Measurements from ENCODE around the gene LIN7A.

GRCh38 chr12:80807640-80808288 is 130.0 kb downstream of the LIN7A start:
- TF ChIP-seq CTCF (IDR thresholded peaks at IDR 0.05; ENCODE audit: poor library complexity) (no peak), EZH2 (IDR thresholded peaks at IDR 0.05; ENCODE audit: borderline replicate concordance) (no peak)
